Left ventricle myocardium inferior (tissue), 1 donor: Measurements from ENCODE around the gene SPTBN1. TPM values are rescaled to one million over a fixed set of nuclear protein-coding genes. Genes with fewer than 3 reads are reported as not detected.
A peak's percentile ranks its signal among the peaks of the same experiment; 100 is the strongest.

Experiments
- DNase-seq: peaks from one replicate; pipeline ENCODE4 v3.0.0-alpha.2; 2020
- H3K27ac ChIP-seq: fragments of 200-600 bp; replicated peaks from 2 replicates; pipeline ENCODE4 v1.8.0; 2021
- H3K27me3 ChIP-seq: fragments of 200-600 bp; 2 replicates; pipeline ENCODE4 v1.8.0; 2021; ENCODE audit warnings: low read depth
- H3K36me3 ChIP-seq: fragments of 200-600 bp; 2 replicates; pipeline ENCODE4 v1.8.0; 2021
- H3K4me1 ChIP-seq: fragments of 200-600 bp; 2 replicates; pipeline ENCODE4 v1.8.0; 2021
- H3K4me3 ChIP-seq: fragments of 200-600 bp; 2 replicates; pipeline ENCODE4 v1.8.0; 2021; ENCODE audit warnings: mild to moderate bottlenecking, moderate library complexity
- H3K9me3 ChIP-seq: fragments of 200-600 bp; replicated peaks from 2 replicates; pipeline ENCODE4 v1.8.0; 2021
- CTCF ChIP-seq: fragments of 200-600 bp; IDR thresholded peaks from 2 replicates; pipeline ENCODE4 v1.8.0; 2021; ENCODE audit warnings: antibody characterized with exemption, mild to moderate bottlenecking, borderline replicate concordance
- intact Hi-C: fragments of 100-400 bp; cut with micrococcal nuclease; formaldehyde crosslinking; loops from one replicate; pipeline ENCODE4 v1.11.0; 2022
- total RNA-seq: library from RNA; stranded (reverse); fragmentation: NEBNext Ultra II Directional; extraction: Animal tissue kit (Norgen Biotek cat#: 25700); gene quantifications from one replicate; pipeline ENCODE4 v1.2.1, GENCODE V29; 2021
- donor health status: DM: no; HTN: yes; CAD: no; lungs with severe emphysema.

Gene SPTBN1
- total RNA-seq, 1 donor from 2014 or later: 484 TPM

- peak overlapping the region; percentile 72 for H3K27ac ChIP-seq
- peaks cover 76% of the 10 kb centered on the region for H3K4me1 ChIP-seq
Measured at GRCh38 chr2:54440050-54440449, 16.1 kb upstream of the SPTBN1 start.

GRCh38 chr2:54444503-54444902, 11.6 kb upstream of the SPTBN1 start:
- Histone ChIP-seq H3K4me1 (peaks cover 44% of the 10 kb centered on the region), H3K27ac (peak overlapping the region; percentile 65), H3K27me3 (no peaks in the 10 kb centered on the region), H3K36me3 (no peaks in the 10 kb centered on the region), H3K9me3 (no peaks in the 10 kb centered on the region), H3K4me3 (no peak overlapping the region)
- no peak for TF ChIP-seq CTCF
- peak; percentile 67 for DNase-seq
- intact Hi-C loops: no loop called here

More at GRCh38 chr2:54440050-54440449, 16.1 kb upstream of the SPTBN1 start:
- Histone ChIP-seq H3K36me3 (no peaks in the 10 kb centered on the region), H3K27me3 (no peaks in the 10 kb centered on the region), H3K4me3 (no peak overlapping the region), H3K9me3 (no peaks in the 10 kb centered on the region)
- TF ChIP-seq CTCF: no peak
- DNase-seq: no peak
- intact Hi-C loops: no loop called here

- intact Hi-C loops: no loop called here
- peaks cover 28% of the 10 kb centered on the region for H3K4me1 ChIP-seq
- H3K27me3 ChIP-seq: no peaks in the 10 kb centered on the region
- TF ChIP-seq CTCF: no peak
- no peak for DNase-seq
- no peaks in the 10 kb centered on the region for H3K9me3 ChIP-seq
- no peak overlapping the region for H3K4me3 ChIP-seq
- H3K27ac ChIP-seq: no peak overlapping the region
- no peaks in the 10 kb centered on the region for H3K36me3 ChIP-seq
Measured at GRCh38 chr2:54446122-54446521, 10.0 kb upstream of the SPTBN1 start.

GRCh38 chr2:54446625-54447024, 9.5 kb upstream of the SPTBN1 start:
- H3K4me3 ChIP-seq: no peak overlapping the region
- DNase-seq: no peak
- intact Hi-C loops: no loop called here
- H3K9me3 ChIP-seq: no peaks in the 10 kb centered on the region
- H3K27me3 ChIP-seq: no peaks in the 10 kb centered on the region
- no peaks in the 10 kb centered on the region for H3K36me3 ChIP-seq
- H3K4me1 ChIP-seq: peaks cover 25% of the 10 kb centered on the region
- H3K27ac ChIP-seq: no peak overlapping the region
- TF ChIP-seq CTCF: no peak

GRCh38 chr2:54454548-54455130, 1.5 kb upstream of the SPTBN1 start:
- no peaks in the 10 kb centered on the region for H3K27me3 ChIP-seq
- no peak for DNase-seq
- no peaks in the 10 kb centered on the region for H3K36me3 ChIP-seq
- H3K9me3 ChIP-seq: no peaks in the 10 kb centered on the region
- TF ChIP-seq CTCF: no peak
- peaks cover 47% of the 10 kb centered on the region for H3K4me1 ChIP-seq
- peak overlapping the region; percentile 99 for H3K27ac ChIP-seq
- peak overlapping the region; percentile 87 for H3K4me3 ChIP-seq
- intact Hi-C loops: no loop called here
